ENCODE measurements around the gene RABGAP1L.
"Not testable (repeated sequence)": the region's sequence is repeated elsewhere in the genome, so short reads cannot be mapped to it uniquely, and the experiment has no call there.

The RABGAP1L gene

DNA sequence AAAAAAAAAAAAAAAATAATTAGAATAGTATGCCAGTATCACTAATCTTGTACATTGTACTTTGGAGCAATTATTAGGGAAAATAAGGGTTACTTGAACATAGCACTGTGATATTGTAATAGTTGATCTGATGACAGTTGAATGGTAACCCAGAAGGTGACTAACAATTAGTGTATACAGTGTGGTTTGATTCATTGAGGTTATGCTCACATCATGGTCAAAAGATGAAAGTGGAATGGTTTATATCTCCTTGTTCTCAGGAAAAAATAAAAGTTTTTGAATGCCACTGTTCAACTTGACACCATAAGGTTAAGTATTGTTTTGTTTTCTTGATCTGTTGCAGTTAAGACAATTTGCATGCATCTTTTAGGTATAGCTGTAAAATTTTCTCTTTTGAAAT lies 375.5 kb downstream of the RABGAP1L start:
- no peaks in the 10 kb centered on the region for H3K27me3 Mint-ChIP-seq
- no peak overlapping the region for H3K27ac Mint-ChIP-seq
- peaks cover 5% of the 10 kb centered on the region for H3K36me3 Mint-ChIP-seq
- no peak overlapping the region for H3K4me3 Mint-ChIP-seq
- no peak for DNase-seq
- H3K9me3 Mint-ChIP-seq = peaks cover 21% of the 10 kb centered on the region
- CTCF ChIA-PET = no interaction called here
- H3K4me1 Mint-ChIP-seq = no peaks in the 10 kb centered on the region

DNA sequence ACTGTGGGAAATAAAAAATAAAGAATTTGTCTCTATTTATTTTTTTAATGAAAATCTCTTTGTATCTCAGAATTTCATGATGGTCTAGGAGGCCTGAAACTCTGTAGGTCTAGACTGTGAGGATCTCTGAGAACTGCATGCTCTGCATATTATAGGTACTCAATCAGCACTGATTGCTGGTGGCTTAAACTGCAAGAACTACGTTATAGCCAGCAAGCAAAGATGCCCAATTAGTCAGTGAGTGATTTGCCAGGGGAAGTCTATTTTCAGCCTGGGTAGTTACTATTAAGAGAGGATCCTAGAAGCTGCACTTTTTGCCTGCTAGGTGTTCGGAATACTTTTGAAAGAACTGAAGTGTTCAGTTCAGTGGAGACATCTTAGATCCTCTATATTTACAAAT lies 375.9 kb downstream of the RABGAP1L start:
- CTCF ChIA-PET = no interaction called here
- no peak overlapping the region for H3K4me3 Mint-ChIP-seq
- H3K27ac Mint-ChIP-seq = no peak overlapping the region
- no peaks in the 10 kb centered on the region for H3K4me1 Mint-ChIP-seq
- no peaks in the 10 kb centered on the region for H3K27me3 Mint-ChIP-seq
- no peak for DNase-seq
- H3K9me3 Mint-ChIP-seq = peaks cover 21% of the 10 kb centered on the region
- H3K36me3 Mint-ChIP-seq = peaks cover 5% of the 10 kb centered on the region

- H3K4me3 Mint-ChIP-seq, DNase-seq, H3K27me3 Mint-ChIP-seq, CTCF ChIA-PET, H3K4me1 Mint-ChIP-seq, H3K36me3 Mint-ChIP-seq, H3K27ac Mint-ChIP-seq: not testable (repeated sequence)
- peaks cover 17% of the 10 kb centered on the region for H3K9me3 Mint-ChIP-seq
These were observed 384.1 kb downstream of the RABGAP1L start for GRCh38 chr1:174543421-174543820.

- no peak overlapping the region for H3K27ac Mint-ChIP-seq
- peaks cover 1% of the 10 kb centered on the region for H3K36me3 Mint-ChIP-seq
- DNase-seq = no peak
- peaks cover 4% of the 10 kb centered on the region for H3K9me3 Mint-ChIP-seq
- H3K27me3 Mint-ChIP-seq = no peaks in the 10 kb centered on the region
- CTCF ChIA-PET = no interaction called here
- no peaks in the 10 kb centered on the region for H3K4me1 Mint-ChIP-seq
- no peak overlapping the region for H3K4me3 Mint-ChIP-seq
These were observed 391.0 kb downstream of the RABGAP1L start for GRCh38 chr1:174550296-174550695.

- no peak overlapping the region for H3K27ac Mint-ChIP-seq
- H3K27me3 Mint-ChIP-seq = no peaks in the 10 kb centered on the region
- H3K9me3 Mint-ChIP-seq = peaks cover 4% of the 10 kb centered on the region
- no peak overlapping the region for H3K4me3 Mint-ChIP-seq
- no peak for DNase-seq
- CTCF ChIA-PET = no interaction called here
- no peaks in the 10 kb centered on the region for H3K4me1 Mint-ChIP-seq
- no peaks in the 10 kb centered on the region for H3K36me3 Mint-ChIP-seq
These were observed 397.1 kb downstream of the RABGAP1L start for GRCh38 chr1:174556392-174556791.

DNA sequence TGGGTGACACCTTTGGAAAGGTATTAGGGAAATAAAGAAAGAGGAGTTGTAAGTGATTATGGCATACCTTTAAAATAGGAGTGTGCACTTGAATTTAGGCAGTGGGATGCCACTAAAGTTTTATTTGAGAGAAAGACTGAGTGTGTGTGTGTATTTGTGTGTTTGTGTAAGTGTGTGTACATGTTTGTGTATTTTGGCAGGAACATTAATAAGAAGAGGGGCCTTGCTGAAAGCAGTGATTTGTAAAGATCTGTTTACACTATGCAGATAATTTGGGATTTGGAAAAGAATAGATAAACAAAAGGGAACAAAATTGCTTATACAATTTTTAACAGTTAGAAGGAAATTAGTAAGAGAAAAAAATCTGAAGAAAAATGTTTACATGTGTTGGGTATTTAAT lies 409.2 kb downstream of the RABGAP1L start:
- peaks cover 3% of the 10 kb centered on the region for H3K9me3 Mint-ChIP-seq
- DNase-seq = no peak
- H3K27ac Mint-ChIP-seq = no peak overlapping the region
- no peaks in the 10 kb centered on the region for H3K27me3 Mint-ChIP-seq
- no peaks in the 10 kb centered on the region for H3K4me1 Mint-ChIP-seq
- no peaks in the 10 kb centered on the region for H3K36me3 Mint-ChIP-seq
- H3K4me3 Mint-ChIP-seq = no peak overlapping the region
- CTCF ChIA-PET = no interaction called here

- Mint-ChIP-seq H3K27ac (no peak overlapping the region), H3K27me3 (no peaks in the 10 kb centered on the region), H3K36me3 (no peaks in the 10 kb centered on the region), H3K4me1 (no peaks in the 10 kb centered on the region), H3K4me3 (no peak overlapping the region), H3K9me3 (peaks cover 3% of the 10 kb centered on the region)
- no peak for DNase-seq
- CTCF ChIA-PET = no interaction called here
These were observed 409.9 kb downstream of the RABGAP1L start for GRCh38 chr1:174569240-174569639.

- Mint-ChIP-seq H3K27me3 (no peaks in the 10 kb centered on the region), H3K36me3 (no peaks in the 10 kb centered on the region), H3K4me1 (no peaks in the 10 kb centered on the region), H3K4me3 (no peak overlapping the region), H3K27ac (no peak overlapping the region), H3K9me3 (peaks cover 14% of the 10 kb centered on the region)
- no peak for DNase-seq
- CTCF ChIA-PET = no interaction called here
These were observed 413.5 kb downstream of the RABGAP1L start for GRCh38 chr1:174572771-174573170.

- H3K9me3 Mint-ChIP-seq = peaks cover 20% of the 10 kb centered on the region
- H3K4me1 Mint-ChIP-seq, H3K36me3 Mint-ChIP-seq, H3K27me3 Mint-ChIP-seq, CTCF ChIA-PET, H3K27ac Mint-ChIP-seq, DNase-seq, H3K4me3 Mint-ChIP-seq: not testable (repeated sequence)
These were observed 416.8 kb downstream of the RABGAP1L start for GRCh38 chr1:174576120-174576519.

DNA sequence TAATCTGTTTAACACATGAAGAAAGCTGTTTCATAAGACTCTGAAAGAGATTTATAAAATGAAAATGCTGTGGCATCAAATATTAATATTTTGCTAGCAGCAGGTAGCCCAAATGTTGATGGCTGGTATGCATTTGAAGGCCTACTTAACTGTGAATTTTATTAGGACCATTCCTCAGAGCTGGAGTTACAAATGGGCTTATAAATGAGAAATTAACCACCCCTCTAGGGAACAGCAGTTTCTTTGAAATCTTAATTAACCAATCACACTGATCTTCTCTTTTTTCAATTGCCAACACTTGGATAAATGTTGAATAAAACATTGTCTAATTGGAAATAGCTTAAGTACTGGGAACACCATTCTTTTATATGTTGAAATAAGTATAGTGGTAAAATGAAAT lies 418.4 kb downstream of the RABGAP1L start:
- no peak for DNase-seq
- H3K4me3 Mint-ChIP-seq = no peak overlapping the region
- no peak overlapping the region for H3K27ac Mint-ChIP-seq
- peaks cover 18% of the 10 kb centered on the region for H3K9me3 Mint-ChIP-seq
- CTCF ChIA-PET = no interaction called here
- no peaks in the 10 kb centered on the region for H3K27me3 Mint-ChIP-seq
- H3K4me1 Mint-ChIP-seq = no peaks in the 10 kb centered on the region
- H3K36me3 Mint-ChIP-seq = no peaks in the 10 kb centered on the region

DNA sequence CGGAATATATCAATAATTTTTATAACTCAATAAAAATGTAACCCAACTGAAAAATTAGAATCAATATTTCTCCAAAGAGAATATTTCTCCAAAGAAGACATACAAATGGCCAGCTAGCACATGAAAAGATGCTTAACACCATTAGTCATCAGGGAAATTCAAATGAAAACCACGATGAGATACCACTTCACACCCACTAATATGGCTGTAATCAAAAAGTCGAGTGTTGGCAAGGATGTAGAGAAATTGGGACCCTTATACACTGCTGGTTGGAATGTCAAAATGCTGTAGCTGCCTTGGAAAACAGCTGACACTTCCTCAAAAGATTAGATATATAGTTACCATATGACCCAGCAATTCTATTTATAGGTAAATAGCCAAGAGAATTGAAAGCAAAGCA lies 421.5 kb downstream of the RABGAP1L start:
- CTCF ChIA-PET = no interaction called here
- Mint-ChIP-seq H3K27me3 (no peaks in the 10 kb centered on the region), H3K4me1 (no peaks in the 10 kb centered on the region), H3K4me3 (no peak overlapping the region), H3K27ac (no peak overlapping the region), H3K9me3 (peaks cover 11% of the 10 kb centered on the region), H3K36me3 (no peaks in the 10 kb centered on the region)
- no peak for DNase-seq

DNA sequence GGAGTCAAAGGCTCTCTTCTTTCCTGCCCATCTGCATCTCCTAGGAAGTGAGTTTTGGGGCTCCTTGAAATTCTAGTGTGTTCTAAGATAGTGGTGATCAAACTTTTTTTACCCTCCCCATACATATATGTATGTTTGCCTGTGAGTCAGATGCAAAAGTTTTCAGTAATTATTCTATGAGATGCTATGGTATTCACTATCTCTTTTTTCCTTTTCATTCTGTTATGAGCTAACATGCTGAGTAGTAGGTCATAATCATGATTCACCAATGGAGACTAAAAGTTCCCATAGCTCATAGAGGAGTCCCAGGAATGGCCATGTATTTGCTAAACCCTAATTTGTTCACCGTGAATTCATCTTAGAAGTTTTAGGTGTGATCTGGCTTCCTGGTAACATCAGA lies 424.0 kb downstream of the RABGAP1L start:
- Mint-ChIP-seq H3K27me3 (no peaks in the 10 kb centered on the region), H3K4me1 (no peaks in the 10 kb centered on the region), H3K9me3 (peaks cover 6% of the 10 kb centered on the region), H3K27ac (no peak overlapping the region), H3K36me3 (peaks cover 2% of the 10 kb centered on the region), H3K4me3 (no peak overlapping the region)
- no peak for DNase-seq
- CTCF ChIA-PET = no interaction called here

DNA sequence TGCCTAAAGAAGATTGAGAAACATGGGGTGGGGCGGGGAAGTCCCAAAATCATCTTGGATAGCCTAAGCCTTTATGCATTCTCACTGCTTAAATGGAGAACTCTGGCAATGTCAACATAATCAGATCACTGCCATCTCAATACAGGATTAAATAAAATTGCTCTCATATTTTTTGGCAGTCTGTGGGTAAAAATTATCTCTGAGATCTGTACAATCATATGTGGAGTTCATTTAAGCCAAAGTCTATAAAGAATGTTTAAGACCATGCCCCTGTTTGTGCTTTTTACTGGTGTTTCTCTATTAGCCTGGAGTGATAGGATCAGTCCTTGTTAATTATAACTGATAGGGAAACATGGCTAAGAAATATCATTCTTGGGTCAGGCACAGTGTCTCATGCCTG lies 424.8 kb downstream of the RABGAP1L start:
- H3K36me3 Mint-ChIP-seq = peaks cover 4% of the 10 kb centered on the region
- DNase-seq = no peak
- no peak overlapping the region for H3K27ac Mint-ChIP-seq
- peaks cover 8% of the 10 kb centered on the region for H3K9me3 Mint-ChIP-seq
- H3K4me3 Mint-ChIP-seq = no peak overlapping the region
- no peaks in the 10 kb centered on the region for H3K4me1 Mint-ChIP-seq
- no peaks in the 10 kb centered on the region for H3K27me3 Mint-ChIP-seq
- CTCF ChIA-PET = no interaction called here

DNA sequence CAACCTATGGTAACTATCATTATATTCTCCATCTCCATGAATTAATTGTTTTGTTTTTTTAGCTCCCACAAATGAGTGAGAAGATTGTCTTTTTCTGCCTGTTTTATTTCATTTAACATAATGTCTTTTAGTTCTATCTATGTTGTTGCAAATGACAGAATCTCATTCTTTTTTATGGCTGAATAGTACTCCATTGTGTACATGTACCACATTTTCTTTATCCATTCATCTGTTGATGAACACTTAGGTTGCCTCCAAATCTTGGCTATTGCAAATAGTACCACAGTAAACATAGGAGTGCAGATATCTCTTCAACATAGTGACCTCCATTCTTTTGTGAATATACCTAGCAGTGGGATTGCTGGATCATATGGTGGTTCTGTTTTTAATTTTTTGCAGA lies 429.3 kb downstream of the RABGAP1L start:
- H3K4me3 Mint-ChIP-seq, H3K4me1 Mint-ChIP-seq, CTCF ChIA-PET, H3K27ac Mint-ChIP-seq, H3K27me3 Mint-ChIP-seq, DNase-seq, H3K36me3 Mint-ChIP-seq: not testable (repeated sequence)
- H3K9me3 Mint-ChIP-seq = peaks cover 10% of the 10 kb centered on the region

- CTCF ChIA-PET = no interaction called here
- Mint-ChIP-seq H3K27ac (no peak overlapping the region), H3K4me3 (no peak overlapping the region), H3K27me3 (no peaks in the 10 kb centered on the region), H3K9me3 (peaks cover 5% of the 10 kb centered on the region), H3K4me1 (no peaks in the 10 kb centered on the region), H3K36me3 (peaks cover 3% of the 10 kb centered on the region)
- DNase-seq = no peak
These were observed 445.9 kb downstream of the RABGAP1L start for GRCh38 chr1:174605198-174605597.

GRCh38 chr1:174606471-174606870 lies 447.2 kb downstream of the RABGAP1L start:
- no peaks in the 10 kb centered on the region for H3K4me1 Mint-ChIP-seq
- H3K36me3 Mint-ChIP-seq = peaks cover 3% of the 10 kb centered on the region
- CTCF ChIA-PET = no interaction called here
- H3K27ac Mint-ChIP-seq = no peak overlapping the region
- H3K4me3 Mint-ChIP-seq = no peak overlapping the region
- H3K27me3 Mint-ChIP-seq = no peaks in the 10 kb centered on the region
- no peak for DNase-seq
- H3K9me3 Mint-ChIP-seq = peaks cover 3% of the 10 kb centered on the region

Data from activated naive CD4-positive, alpha-beta T cell treated with anti-CD3 and anti-CD28 coated beads, Interleukin-2, amount 10 ng/mL, durations not matched to agents 7 days and 5 days (primary cell).